Measurements from ENCODE around the gene MYO15B. TPM values are rescaled to one million over a fixed set of nuclear protein-coding genes. Genes with fewer than 3 reads are reported as not detected.

Gene MYO15B
- 3.3 and 20.2 TPM in 2 replicates for total RNA-seq

DNA sequence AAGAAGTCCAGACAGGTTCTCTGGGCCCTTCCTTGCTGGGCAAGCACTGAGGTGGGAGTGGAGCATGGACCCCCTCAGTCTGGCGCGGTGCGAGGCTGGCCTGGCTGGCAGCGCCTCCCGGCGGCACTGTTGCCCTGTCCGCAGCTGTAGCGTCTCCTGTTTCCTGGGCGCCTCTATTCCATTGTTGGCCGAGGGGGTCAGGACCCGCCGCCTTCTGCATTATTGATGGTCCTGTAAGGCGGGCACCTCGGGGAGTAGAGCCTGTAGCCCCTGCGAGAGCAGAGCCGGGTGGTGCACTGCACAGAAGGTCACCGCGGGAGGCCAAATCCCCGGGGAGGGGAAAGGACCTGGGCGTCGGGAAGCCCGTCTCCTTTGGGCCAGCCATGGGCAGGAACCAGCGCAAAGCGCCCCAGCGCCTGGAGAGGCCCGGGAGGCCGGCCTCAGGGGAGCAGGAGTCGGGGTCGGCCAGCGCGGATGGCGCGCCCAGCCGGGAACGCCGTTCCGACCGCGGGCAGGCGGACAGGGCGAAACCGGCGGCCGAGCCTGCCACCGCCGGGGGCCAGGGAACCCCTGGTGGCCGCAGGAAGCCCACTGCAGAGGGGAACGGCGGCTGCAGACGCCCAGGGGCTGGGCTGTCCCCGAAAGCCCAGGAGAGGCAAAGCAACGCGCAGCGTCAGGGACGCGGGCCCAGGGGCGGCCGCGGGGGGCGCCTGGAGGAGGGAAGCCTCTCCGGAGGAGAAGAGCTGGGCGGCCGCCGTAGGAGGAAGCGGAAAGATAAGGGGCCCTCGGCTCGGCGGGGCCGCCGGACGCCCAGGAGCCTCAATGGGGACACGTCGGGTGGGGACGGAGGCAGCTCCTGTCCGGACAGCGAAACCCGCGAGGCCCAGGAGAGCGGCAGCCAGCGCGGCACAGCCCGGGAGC lies at the start of gene MYO15B:
TSS of gene MYO15B (plus strand) at position 126 of the 921 bp plus-strand sequence. CDS start at position 384, 258 bp downstream.
- DNase-seq (ENCODE audit: low read depth in 2 of 2), result peak; percentile 10 to 57

DNA sequence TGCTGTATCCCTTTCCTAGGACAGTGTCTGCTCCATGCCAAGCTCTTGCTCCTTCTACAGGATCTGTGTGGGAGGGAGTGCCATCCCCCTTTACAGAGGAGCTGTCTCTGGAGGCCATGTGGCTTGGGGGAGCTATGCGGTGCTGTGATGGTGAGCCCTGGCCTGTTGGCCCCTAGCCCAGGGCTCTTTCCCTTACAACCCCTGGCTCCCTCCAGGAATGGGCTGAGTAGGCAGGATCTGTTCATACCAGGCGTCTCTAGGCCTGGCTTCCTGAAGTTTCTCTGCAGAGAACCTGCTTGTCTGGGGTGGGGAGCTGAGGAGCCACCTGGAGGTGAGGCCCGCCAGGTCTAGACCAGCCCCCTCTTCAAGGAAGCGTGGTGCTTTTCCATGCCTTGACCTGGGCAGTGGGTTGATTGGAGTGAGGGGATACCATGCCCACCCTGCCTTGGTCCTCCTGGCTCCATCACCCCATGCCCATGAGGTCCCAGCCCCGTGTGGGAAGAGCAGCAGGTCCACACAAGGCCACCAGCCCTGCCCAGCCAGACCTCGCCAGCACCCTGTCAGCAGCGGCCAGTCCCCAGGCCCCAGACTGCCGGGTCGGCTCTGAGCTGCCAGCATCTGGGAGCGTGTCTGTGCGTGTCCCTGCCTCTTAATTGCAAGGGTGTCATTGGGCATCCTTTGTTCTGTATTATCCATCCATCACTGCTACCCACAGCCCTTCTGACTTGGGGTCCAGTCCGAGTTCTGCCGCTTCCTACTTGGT lies 47.5 kb upstream of the MYO15B start:
- DNase-seq (ENCODE audit: low read depth in 2 of 2), result no peak

GRCh38 chr17:75540923-75541503 lies 46.6 kb upstream of the MYO15B start:
- DNase-seq (ENCODE audit: low read depth in 2 of 2), result no peak

DNA sequence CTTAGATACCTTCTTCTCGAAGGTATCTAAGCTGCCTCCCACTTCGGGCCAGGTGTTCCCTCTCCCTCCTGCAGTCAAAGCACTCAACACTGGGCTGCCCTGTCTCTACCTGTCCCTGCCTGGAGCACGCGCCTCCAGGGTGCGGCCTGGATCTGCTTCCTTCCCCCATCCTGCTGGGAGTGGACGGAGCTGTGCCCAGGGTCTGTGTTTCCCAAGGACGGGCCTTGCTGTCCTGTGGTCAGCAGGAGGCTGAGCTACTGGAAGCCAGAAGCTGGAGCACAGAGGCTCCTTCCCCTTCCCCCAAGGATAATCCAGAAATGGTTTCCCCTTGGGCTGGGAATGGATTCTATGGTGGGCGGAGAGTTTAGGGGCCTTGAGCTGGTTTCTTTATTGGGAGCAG lies 45.4 kb upstream of the MYO15B start:
- no peak for DNase-seq (ENCODE audit: low read depth in 2 of 2)

GRCh38 chr17:75542728-75543336 lies 44.8 kb upstream of the MYO15B start:
- DNase-seq (ENCODE audit: low read depth in 2 of 2), result no peak

DNA sequence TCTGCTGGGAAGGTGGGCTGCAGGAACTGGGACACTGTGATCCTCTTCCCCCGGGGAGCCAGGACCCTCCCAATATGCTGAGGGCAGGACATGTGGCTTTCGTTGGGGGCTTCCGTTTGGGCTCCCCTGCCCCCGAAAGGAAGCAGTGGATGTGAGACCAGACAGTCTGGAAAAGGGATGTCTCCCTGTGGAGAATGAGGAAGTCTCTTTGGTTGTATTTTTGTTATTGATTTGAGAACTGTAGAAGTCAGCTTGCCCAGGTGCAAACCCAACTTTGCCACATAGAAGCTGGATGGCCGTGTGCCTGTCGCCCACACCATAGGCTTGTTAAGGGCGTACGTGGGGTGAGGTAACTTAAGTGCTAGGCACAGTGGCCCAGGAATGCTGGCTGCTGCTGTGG lies 43.4 kb upstream of the MYO15B start:
- no peak for DNase-seq (ENCODE audit: low read depth in 2 of 2)

DNA sequence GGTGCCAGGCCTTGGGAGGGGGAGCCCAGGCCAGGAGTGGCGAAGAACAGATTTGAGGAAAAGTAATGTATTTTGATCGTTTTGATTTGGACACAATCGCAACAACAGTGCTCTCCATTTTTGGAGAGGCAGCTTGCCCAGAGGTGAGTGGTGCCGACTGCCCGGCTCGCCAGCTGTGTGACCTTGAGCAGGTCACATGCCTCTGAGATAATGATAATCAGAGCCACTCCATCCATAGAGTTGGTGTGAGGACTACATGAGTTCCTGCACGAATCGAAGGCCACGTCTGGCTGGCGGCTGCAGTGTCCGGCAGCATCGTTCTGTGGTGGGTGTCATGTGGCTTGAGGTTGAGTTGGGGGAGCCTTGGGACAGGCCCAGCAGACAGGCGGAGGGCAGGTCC lies 41.4 kb upstream of the MYO15B start:
- no peak for DNase-seq (ENCODE audit: low read depth in 2 of 2)

DNA sequence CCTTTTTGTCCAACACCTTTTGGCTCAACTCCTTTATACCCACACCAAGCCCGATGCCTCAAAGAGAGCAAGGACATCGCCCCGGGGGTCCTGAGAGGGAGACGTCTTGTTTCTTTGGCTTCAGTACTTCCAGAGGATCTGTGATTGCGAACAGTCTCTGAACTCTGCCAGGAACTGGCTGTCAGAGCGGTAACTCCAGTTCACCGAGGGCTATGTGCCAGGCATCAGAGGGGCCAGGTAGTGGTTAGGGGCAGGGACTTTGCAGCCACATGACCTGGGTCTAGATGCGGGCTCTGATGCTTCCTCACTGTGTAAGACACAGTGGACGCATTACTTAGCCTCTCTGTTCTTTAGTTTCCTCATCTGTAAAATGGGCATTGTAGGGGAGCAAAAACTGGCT lies 40.5 kb upstream of the MYO15B start:
- no peak for DNase-seq (ENCODE audit: low read depth in 2 of 2)

GRCh38 chr17:75548813-75549212 lies 38.8 kb upstream of the MYO15B start:
- DNase-seq (ENCODE audit: low read depth in 2 of 2), result no peak

- DNase-seq (ENCODE audit: low read depth in 2 of 2), result no peak
Measured at GRCh38 chr17:75549246-75550138, 38.1 kb upstream of the MYO15B start.

DNA sequence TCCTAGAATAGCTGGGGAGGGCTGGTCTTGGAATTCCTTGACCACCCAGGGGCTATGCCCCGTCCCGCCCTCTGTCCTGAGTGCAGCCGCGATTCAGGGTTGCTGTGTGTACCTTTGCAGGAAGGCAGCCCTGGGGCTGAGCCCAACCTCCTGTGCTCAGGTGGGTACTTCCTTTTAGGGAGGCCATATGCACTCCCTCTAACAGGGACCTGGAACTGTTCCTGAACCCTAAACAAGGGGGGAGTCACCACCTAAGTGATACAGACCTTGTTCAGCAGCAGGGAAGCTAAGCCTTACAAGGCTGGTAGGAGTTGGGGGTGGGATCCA lies 37.5 kb upstream of the MYO15B start:
- DNase-seq (ENCODE audit: low read depth in 2 of 2), result no peak

DNA sequence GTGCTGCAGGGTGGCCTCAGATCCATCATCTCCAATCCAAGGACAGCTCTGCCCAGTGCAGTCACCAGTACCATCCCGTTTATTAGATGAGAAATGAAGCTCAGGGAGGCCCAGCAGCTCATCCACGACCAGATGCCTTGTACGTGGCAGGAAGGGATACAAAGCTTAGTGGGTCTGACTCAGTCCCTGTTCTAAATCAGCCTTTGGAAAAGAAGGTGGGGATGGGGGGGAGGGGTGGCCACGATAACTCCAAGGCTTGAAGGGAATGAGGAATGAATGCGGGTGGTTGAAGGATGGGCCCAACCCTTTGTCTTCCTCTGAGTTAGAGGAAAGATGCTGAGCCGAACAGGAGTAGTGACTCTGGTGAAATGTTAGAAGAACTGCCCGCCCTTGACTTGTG lies 36.3 kb upstream of the MYO15B start:
- DNase-seq (ENCODE audit: low read depth in 2 of 2), result no peak

- no peak for DNase-seq (ENCODE audit: low read depth in 2 of 2)
Measured at GRCh38 chr17:75552425-75553294, 34.9 kb upstream of the MYO15B start.

- DNase-seq (ENCODE audit: low read depth in 2 of 2), result no peak
Measured at GRCh38 chr17:75553295-75554110, 34.1 kb upstream of the MYO15B start.

DNA sequence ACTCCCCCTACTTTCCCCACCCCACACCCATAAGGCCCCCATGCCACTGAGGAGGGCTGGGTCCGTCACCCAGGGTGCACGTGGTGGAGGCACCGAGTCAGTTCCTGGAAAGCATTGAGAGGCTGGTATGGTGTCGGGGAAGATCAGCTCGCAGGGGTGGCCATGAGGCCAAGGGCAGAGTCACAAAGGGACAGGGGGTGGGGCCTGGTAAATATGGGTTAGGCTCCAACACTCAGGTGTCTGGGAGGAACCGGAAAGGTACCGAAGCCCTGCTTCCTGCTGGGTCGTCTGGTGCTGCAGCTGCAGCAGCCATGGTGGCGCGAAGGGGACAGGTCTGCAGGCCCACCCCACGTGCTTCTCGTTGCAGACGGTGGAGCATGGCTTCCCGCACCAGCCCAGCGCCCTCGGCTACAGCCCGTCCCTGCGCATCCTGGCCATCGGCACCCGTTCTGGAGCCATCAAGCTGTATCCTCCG lies 31.9 kb upstream of the MYO15B start:
- DNase-seq (ENCODE audit: low read depth in 2 of 2), result no peak

DNA sequence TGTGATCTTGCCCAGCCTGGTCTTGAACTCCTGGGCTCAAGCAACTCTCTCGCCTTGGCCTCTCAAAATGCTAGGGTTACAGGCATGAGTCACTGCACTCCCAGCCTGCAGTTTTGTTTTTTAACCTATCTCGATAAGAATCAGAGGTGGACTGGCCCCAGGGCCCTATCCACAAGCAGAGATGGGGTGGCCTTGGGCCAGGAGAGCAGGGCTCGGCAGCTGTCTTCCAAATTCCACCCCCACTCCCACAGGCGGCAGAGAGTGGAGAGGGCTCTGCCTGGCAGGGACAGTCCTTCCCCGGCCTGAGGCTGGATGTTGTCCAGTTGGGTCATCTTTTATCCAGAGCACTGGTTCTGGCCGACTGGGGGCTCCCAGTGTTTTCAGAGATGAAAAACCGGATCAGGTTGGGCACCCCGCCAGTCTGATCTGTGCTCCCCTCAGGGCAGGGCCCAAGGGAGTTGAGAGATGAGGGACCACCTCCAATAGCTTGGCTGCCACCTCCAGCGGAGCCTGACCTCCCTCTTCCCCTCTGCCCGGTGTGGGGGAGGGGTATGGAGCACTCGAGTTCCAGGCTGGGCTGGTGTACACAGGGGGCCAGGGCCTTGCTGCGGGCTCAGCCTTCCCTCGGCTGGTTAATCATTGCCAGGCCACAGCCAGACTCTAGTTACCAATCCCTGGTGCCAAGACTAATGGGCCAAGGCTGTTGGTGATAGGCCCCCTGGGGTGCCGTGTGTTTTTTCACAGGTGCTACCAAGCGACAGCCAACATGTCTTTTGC lies 30.3 kb upstream of the MYO15B start:
- peak in 1 of 2 donors; percentile 21 for DNase-seq (ENCODE audit: low read depth in 2 of 2)

DNA sequence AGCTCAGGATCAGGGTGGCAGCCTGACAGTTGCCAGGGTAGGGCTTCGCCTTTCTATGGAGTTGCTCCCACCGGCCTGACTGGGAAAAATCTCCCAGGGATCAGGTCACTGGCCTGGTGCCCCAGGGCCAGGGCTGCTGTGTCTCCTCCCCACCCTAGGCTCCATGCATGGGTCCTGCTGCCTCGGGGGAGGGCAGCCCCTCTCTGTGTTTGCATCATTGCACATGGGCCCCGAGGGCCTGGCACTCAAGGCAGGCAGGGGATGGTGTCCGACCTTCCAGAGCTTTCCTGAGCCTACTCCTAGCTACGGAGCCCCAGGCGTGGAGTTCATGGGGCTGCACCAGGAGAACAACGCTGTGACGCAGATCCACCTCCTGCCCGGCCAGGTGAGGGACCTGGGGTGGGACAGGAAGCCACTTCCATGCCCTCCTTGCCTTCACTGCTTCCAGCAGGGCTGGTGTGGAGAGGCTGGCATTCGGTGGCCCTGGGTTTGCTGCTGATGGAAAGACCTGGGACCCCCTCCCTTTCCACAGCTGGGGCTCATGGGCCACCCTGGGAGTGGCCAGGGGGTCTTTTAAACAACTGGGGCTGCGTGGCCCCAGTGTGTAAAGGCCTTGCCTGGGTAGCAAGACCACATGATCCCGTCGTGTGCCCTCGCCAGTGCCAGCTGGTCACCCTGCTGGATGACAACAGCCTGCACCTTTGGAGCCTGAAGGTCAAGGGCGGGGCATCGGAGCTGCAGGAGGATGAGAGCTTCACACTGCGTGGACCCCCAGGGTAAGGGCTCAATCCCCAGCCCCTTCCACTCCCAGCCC lies 29.5 kb upstream of the MYO15B start:
- DNase-seq (ENCODE audit: low read depth in 2 of 2), result no peak

Measured in lung microvascular endothelial cell (primary cell).